Smooth muscle cell (in vitro differentiated cells): Measurements from ENCODE around the gene AMPD1. TPM values are rescaled to one million over a fixed set of nuclear protein-coding genes. Genes with fewer than 3 reads are reported as not detected.

Source experiments
- DNase-seq: peaks from one replicate; lab custom pipeline; 2025; ENCODE audit not compliant: unreplicated experiment; lab: John Stamatoyannopoulos, UW
- H2AFZ ChIP-seq: fragments of 200-600 bp; sonication (generic); 2 replicates; pipeline ENCODE4 v1.6.0; 2016; ENCODE audit warnings: antibody characterized with exemption, low read depth, mild to moderate bottlenecking
- H3F3A ChIP-seq: fragments of 200-600 bp; sonication (generic); 2 replicates; pipeline ENCODE4 v1.6.0; 2017; ENCODE audit warnings: antibody characterized with exemption, low read depth
- H3K27ac ChIP-seq: fragments of 200-600 bp; sonication (generic); 2 replicates; pipeline ENCODE4 v1.5.1; 2016; ENCODE audit warnings: low read depth, mild to moderate bottlenecking
- H3K27me3 ChIP-seq: fragments of 200-600 bp; sonication (generic); 2 replicates; pipeline ENCODE4 v1.6.1; 2016; ENCODE audit warnings: low read depth, mild to moderate bottlenecking
- H3K36me3 ChIP-seq: fragments of 200-600 bp; sonication (generic); 2 replicates; pipeline ENCODE4 v1.5.1; 2016; ENCODE audit warnings: low read depth
- H3K4me1 ChIP-seq: fragments of 200-600 bp; sonication (generic); 2 replicates; pipeline ENCODE4 v1.5.1; 2016; ENCODE audit warnings: low read depth
- H3K4me2 ChIP-seq: fragments of 200-600 bp; sonication (generic); 2 replicates; pipeline ENCODE4 v1.6.0; 2016; ENCODE audit warnings: mild to moderate bottlenecking
- H3K4me3 ChIP-seq: fragments of 200-600 bp; sonication (generic); 2 replicates; pipeline ENCODE4 v1.5.1; 2016; ENCODE audit warnings: mild to moderate bottlenecking
- H3K79me2 ChIP-seq: fragments of 200-600 bp; sonication (generic); 2 replicates; pipeline ENCODE4 v1.6.0; 2016; ENCODE audit warnings: low read depth, mild to moderate bottlenecking
- H3K9ac ChIP-seq: fragments of 200-600 bp; sonication (generic); 2 replicates; pipeline ENCODE4 v1.6.0; 2016; ENCODE audit warnings: low read depth
- H3K9me3 ChIP-seq: fragments of 200-600 bp; sonication (generic); replicated peaks from 2 replicates; pipeline ENCODE4 v1.5.1; 2016; ENCODE audit warnings: low read depth
- H4K20me1 ChIP-seq: fragments of 200-600 bp; sonication (generic); 2 replicates; pipeline ENCODE4 v1.6.0; 2016; ENCODE audit warnings: low read depth
- WGBS: methylation state at CpG from one replicate; pipeline ENCODE4 v1.1.7; 2016; ENCODE audit warnings: low lambda C conversion rate; 5-methylcytosine and 5-hydroxymethylcytosine counted together
- polyA plus RNA-seq: library from polyadenylated mRNA; unstranded; fragments of >200 nt; fragmentation: Nextera tagmentation; extraction: Ambion mirVana; gene quantifications from 2 replicates; pipeline ENCODE4 v1.2.1, GENCODE V29; 2016
- total RNA-seq: library from RNA; depleted of rRNA; stranded (reverse); fragments of >200 nt; gene quantifications from 2 replicates; pipeline ENCODE4 v1.2.3, GENCODE V29; 2014
- TF ChIP-seq, protein P1 (sequence below): fragments of 200-600 bp; sonication (generic); IDR thresholded peaks from 2 replicates; pipeline ENCODE4 v1.5.1; 2017; ENCODE audit warnings: borderline replicate concordance, mild to moderate bottlenecking, antibody characterized with exemption; ENCODE audit not compliant: insufficient read depth, poor library complexity, severe bottlenecking

The AMPD1 gene
- total and polyA plus RNA-seq, 2 experiments from 2014 or later, result not detected

- Histone ChIP-seq H3K4me1 (no peaks in the 10 kb centered on the region), H4K20me1 (no peaks in the 10 kb centered on the region), H3K79me2 (peaks cover 9% of the 10 kb centered on the region), H3K36me3 (no peaks in the 10 kb centered on the region), H3K4me3 (no peak overlapping the region), H3K27me3 (peaks cover 22% of the 10 kb centered on the region), H3F3A (no peaks in the 10 kb centered on the region), H3K4me2 (no peak overlapping the region), H2AFZ (no peak overlapping the region), H3K9me3 (no peaks in the 10 kb centered on the region), H3K27ac (no peak overlapping the region), H3K9ac (no peak overlapping the region)
- TF ChIP-seq, protein P1, sequence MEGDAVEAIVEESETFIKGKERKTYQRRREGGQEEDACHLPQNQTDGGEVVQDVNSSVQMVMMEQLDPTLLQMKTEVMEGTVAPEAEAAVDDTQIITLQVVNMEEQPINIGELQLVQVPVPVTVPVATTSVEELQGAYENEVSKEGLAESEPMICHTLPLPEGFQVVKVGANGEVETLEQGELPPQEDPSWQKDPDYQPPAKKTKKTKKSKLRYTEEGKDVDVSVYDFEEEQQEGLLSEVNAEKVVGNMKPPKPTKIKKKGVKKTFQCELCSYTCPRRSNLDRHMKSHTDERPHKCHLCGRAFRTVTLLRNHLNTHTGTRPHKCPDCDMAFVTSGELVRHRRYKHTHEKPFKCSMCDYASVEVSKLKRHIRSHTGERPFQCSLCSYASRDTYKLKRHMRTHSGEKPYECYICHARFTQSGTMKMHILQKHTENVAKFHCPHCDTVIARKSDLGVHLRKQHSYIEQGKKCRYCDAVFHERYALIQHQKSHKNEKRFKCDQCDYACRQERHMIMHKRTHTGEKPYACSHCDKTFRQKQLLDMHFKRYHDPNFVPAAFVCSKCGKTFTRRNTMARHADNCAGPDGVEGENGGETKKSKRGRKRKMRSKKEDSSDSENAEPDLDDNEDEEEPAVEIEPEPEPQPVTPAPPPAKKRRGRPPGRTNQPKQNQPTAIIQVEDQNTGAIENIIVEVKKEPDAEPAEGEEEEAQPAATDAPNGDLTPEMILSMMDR, result no peak
- no peak for DNase-seq
- 93% methylated on average over 7 of the region's 7 CpGs for WGBS
Measured at GRCh38 chr1:114671939-114672275, 23.4 kb downstream of the AMPD1 start.

DNA sequence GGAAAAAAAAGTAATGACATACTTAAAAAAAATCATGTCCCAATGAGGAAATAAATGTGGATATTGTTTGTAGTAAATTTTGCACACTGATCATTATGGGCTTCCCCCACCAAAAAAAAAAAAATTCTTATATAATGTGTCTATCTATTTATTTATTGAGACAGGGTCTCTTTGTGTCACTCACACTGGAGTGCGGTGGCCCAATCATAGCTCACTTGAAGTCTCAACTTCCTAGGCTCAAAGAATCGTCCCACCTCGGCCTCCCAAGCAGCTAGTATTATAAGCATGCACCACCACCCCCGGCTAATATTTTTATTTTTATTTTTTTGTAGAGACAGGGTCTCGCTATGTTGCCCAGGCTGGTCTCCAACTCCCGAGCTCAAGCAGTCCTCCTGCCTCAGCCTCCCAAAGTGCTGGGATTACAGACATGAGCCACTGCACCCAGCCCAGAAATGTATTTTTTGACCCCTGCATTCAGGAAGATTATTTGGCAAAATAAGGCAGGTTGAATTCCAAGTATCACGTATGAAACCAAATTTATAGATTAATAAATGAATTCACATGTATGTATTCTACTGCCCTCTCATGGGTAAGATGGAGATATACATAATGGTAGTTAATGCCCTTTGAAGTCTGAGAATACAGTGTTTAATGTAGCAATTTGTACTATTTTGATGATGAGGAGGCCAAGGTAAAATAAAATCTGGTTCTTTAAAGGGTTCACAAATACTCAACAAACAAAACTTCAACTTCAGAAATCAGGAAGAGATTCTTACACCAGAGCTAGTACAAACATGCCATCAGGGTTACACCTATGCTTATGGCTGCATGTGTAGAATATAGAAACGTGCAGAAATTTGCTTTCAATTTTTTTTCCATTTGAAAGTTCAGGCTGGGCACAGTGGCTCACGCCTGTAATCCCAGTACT is 24.1 kb downstream of the AMPD1 start:
- Histone ChIP-seq H2AFZ (no peak overlapping the region), H3K27ac (peak overlapping the region; percentile 57), H3K9ac (no peak overlapping the region), H3F3A (no peaks in the 10 kb centered on the region), H3K27me3 (peaks cover 17% of the 10 kb centered on the region), H4K20me1 (no peaks in the 10 kb centered on the region), H3K36me3 (no peaks in the 10 kb centered on the region), H3K4me3 (peak overlapping the region; percentile 69), H3K9me3 (no peaks in the 10 kb centered on the region), H3K79me2 (peaks cover 9% of the 10 kb centered on the region), H3K4me2 (peak overlapping the region; percentile 87), H3K4me1 (no peaks in the 10 kb centered on the region)
- no peak for DNase-seq
- TF ChIP-seq, protein P1, result peak; percentile 40
- WGBS, result 85% methylated on average over 9 of the region's 9 CpGs

- peak overlapping the region; percentile 89 for H3K9ac ChIP-seq
- H3K27ac ChIP-seq, result peak overlapping the region; percentile 93
- H4K20me1 ChIP-seq, result no peaks in the 10 kb centered on the region
- TF ChIP-seq, protein P1, result no peak
- no peaks in the 10 kb centered on the region for H3F3A ChIP-seq
- H2AFZ ChIP-seq, result peak overlapping the region; percentile 92
- WGBS, result 2% methylated on average over 45 of the region's 45 CpGs
- H3K9me3 ChIP-seq, result no peaks in the 10 kb centered on the region
- peak overlapping the region; percentile 69 for H3K4me3 ChIP-seq
- no peaks in the 10 kb centered on the region for H3K36me3 ChIP-seq
- H3K79me2 ChIP-seq, result peaks cover 9% of the 10 kb centered on the region
- peaks cover 8% of the 10 kb centered on the region for H3K27me3 ChIP-seq
- no peaks in the 10 kb centered on the region for H3K4me1 ChIP-seq
- peak overlapping the region; percentile 87 for H3K4me2 ChIP-seq
- peak; percentile 86 for DNase-seq
Measured at GRCh38 chr1:114670083-114671010, 25.0 kb downstream of the AMPD1 start.
